Trophoblast cell (in vitro differentiated cells and primary cell): Measurements from ENCODE around the gene DDOST.

Experiments
- DNase-seq, 2 donors: peaks; one replicate each; pipeline ENCODE4 v3.0.0-alpha.2; 2016
- H2AFZ ChIP-seq: 2 replicates; pipeline ENCODE4 v1.6.1; 2013; ENCODE audit warnings: low read length, moderate library complexity, mild to moderate bottlenecking; ENCODE audit not compliant: insufficient read depth, poor library complexity
- H2AK5ac ChIP-seq: 2 replicates; pipeline ENCODE4 v1.6.1; 2013; ENCODE audit warnings: mild to moderate bottlenecking, low read length
- H2BK120ac ChIP-seq: 2 replicates; pipeline ENCODE4 v1.6.1; 2013; ENCODE audit warnings: low read length, mild to moderate bottlenecking, moderate library complexity; ENCODE audit not compliant: insufficient read depth, poor library complexity
- H2BK12ac ChIP-seq: 2 replicates; pipeline ENCODE4 v1.6.1; 2013; ENCODE audit warnings: mild to moderate bottlenecking, low read length, moderate library complexity
- H2BK5ac ChIP-seq: 2 replicates; pipeline ENCODE4 v1.6.1; 2013; ENCODE audit warnings: low read length, low read depth, moderate library complexity, mild to moderate bottlenecking; ENCODE audit not compliant: poor library complexity
- H3K14ac ChIP-seq: 2 replicates; pipeline ENCODE4 v1.6.1; 2013; ENCODE audit warnings: mild to moderate bottlenecking, low read length
- H3K18ac ChIP-seq: 2 replicates; pipeline ENCODE4 v1.6.1; 2013; ENCODE audit warnings: mild to moderate bottlenecking, low read length
- H3K23ac ChIP-seq: 2 replicates; pipeline ENCODE4 v1.6.1; 2013; ENCODE audit warnings: low read length
- H3K27ac ChIP-seq: 2 replicates; pipeline ENCODE4 v1.5.1; 2013; ENCODE audit warnings: low read depth, mild to moderate bottlenecking, inconsistent platforms, low read length, moderate library complexity
- H3K27me3 ChIP-seq: 2 replicates; pipeline ENCODE4 v1.6.1; 2013; ENCODE audit warnings: inconsistent platforms, mild to moderate bottlenecking, low read length, moderate library complexity; ENCODE audit not compliant: insufficient read depth
- H3K36me3 ChIP-seq, 2 experiments: 1 replicate in 1 of 2; 2 replicates in 1 of 2; pipeline ENCODE4 v1.6.1; 2013; ENCODE audit warnings: low read length in 2 of 2, mild to moderate bottlenecking in 2 of 2, moderate library complexity in 1 of 2; ENCODE audit not compliant: insufficient read depth in 2 of 2, control insufficient read depth in 1 of 2
- H3K4ac ChIP-seq: 2 replicates; pipeline ENCODE4 v1.6.1; 2013; ENCODE audit warnings: low read depth, mild to moderate bottlenecking, low read length, moderate library complexity
- H3K4me1 ChIP-seq, 2 experiments: 1 replicate in 1 of 2; 2 replicates in 1 of 2; pipeline ENCODE4 v1.6.1; 2013; ENCODE audit warnings: low read length in 2 of 2, mild to moderate bottlenecking in 2 of 2, moderate library complexity in 1 of 2; ENCODE audit not compliant: insufficient read depth in 2 of 2, control insufficient read depth in 1 of 2
- H3K4me2 ChIP-seq: 2 replicates; pipeline ENCODE4 v1.6.1; 2013; ENCODE audit warnings: inconsistent platforms, mild to moderate bottlenecking, low read length, moderate library complexity
- H3K4me3 ChIP-seq: 2 replicates; pipeline ENCODE4 v1.5.1; 2013; ENCODE audit warnings: mild to moderate bottlenecking, low read depth, low read length, inconsistent platforms
- H3K79me1 ChIP-seq: one replicate; pipeline ENCODE4 v1.6.1; 2013; ENCODE audit warnings: low read length
- H3K79me2 ChIP-seq: 2 replicates; pipeline ENCODE4 v1.6.1; 2013; ENCODE audit warnings: low read length, mild to moderate bottlenecking; ENCODE audit not compliant: control insufficient read depth, insufficient read depth, poor library complexity
- H3K9ac ChIP-seq: 2 replicates; pipeline ENCODE4 v1.6.1; 2013; ENCODE audit warnings: mild to moderate bottlenecking, low read length
- H3K9me3 ChIP-seq: 2 replicates; pipeline ENCODE4 v1.6.1; 2013; ENCODE audit warnings: low read depth, mild to moderate bottlenecking, control low read depth, inconsistent platforms, low read length; ENCODE audit not compliant: insufficient read depth
- H4K12ac ChIP-seq: 2 replicates; pipeline ENCODE4 v1.6.1; 2013; ENCODE audit warnings: low read depth, mild to moderate bottlenecking, low read length, moderate library complexity
- H4K8ac ChIP-seq: 2 replicates; pipeline ENCODE4 v1.6.1; 2013; ENCODE audit warnings: low read depth, mild to moderate bottlenecking, low read length, moderate library complexity
- H4K91ac ChIP-seq: one replicate; pipeline ENCODE4 v1.6.1; 2013; ENCODE audit warnings: low read depth, mild to moderate bottlenecking, low read length, moderate library complexity
- WGBS: extraction: QIAGEN DNeasy Blood & Tissue Kit; methylation state at CpG from one replicate; pipeline ENCODE4 v1.1.7; 2013; ENCODE audit warnings: missing lambda C conversion rate; ENCODE audit not compliant: insufficient read length, insufficient coverage; ENCODE audit errors: extremely low coverage; 5-methylcytosine and 5-hydroxymethylcytosine counted together

DDOST gene

DNA sequence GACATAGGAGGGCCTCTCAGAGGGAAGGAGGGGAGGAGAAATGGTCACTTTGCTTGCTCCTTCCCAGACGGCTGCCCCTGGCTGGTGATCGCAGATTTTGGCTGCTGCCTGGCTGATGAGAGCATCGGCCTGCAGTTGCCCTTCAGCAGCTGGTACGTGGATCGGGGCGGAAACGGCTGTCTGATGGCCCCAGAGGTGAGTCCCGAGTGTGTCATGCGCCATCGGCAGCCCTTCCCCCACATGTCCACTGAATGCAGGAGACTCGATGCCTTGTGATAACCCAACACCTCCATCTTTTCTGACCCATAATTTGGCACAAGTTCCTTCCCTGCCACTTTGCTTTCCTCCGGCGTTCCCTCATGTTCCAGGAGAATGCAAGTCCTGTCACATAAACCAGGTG lies 12.7 kb downstream of the DDOST start:
- H3K4ac ChIP-seq: no peak overlapping the region
- H3K4me3 ChIP-seq: no peak overlapping the region
- no peak overlapping the region for H2BK12ac ChIP-seq
- H3K14ac ChIP-seq: no peak overlapping the region
- H3K4me1 ChIP-seq: no peaks in the 10 kb centered on the region
- no peak overlapping the region for H2AFZ ChIP-seq
- H2BK5ac ChIP-seq: no peak overlapping the region
- no peak overlapping the region for H4K12ac ChIP-seq
- no peak for DNase-seq
- H4K8ac ChIP-seq: no peak overlapping the region
- H2AK5ac ChIP-seq: no peak overlapping the region
- H3K79me2 ChIP-seq: no peaks in the 10 kb centered on the region
- peaks cover 42 to 50% of the 10 kb centered on the region in 2 experiments for H3K36me3 ChIP-seq
- no peak overlapping the region for H3K23ac ChIP-seq
- no CpG with 5 or more reads among the region's 13 CpGs for WGBS
- no peak overlapping the region for H4K91ac ChIP-seq
- H3K27me3 ChIP-seq: no peaks in the 10 kb centered on the region
- H2BK120ac ChIP-seq: no peak overlapping the region
- no peak overlapping the region for H3K18ac ChIP-seq
- H3K27ac ChIP-seq: no peak overlapping the region
- no peak overlapping the region for H3K9ac ChIP-seq
- H3K79me1 ChIP-seq: no peaks in the 10 kb centered on the region
- H3K4me2 ChIP-seq: no peak overlapping the region
- H3K9me3 ChIP-seq: no peaks in the 10 kb centered on the region

DNA sequence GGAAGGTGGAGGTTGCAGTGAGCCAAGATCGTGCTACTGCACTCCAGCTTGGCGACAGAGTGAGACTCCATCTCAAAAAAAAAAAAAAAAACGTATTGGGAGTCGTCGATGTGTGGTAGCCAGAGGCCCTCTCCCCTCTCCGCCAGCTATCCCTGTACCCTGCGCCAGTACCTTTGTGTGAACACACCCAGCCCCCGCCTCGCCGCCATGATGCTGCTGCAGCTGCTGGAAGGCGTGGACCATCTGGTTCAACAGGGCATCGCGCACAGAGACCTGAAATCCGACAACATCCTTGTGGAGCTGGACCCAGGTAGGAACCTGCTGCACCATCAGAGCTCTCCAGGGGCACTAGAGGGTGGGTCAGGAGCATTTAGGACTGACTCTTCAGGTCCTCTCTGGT lies 15.8 kb downstream of the DDOST start:
- Histone ChIP-seq H3K79me2 (no peaks in the 10 kb centered on the region), H3K79me1 (no peaks in the 10 kb centered on the region), H3K27ac (no peak overlapping the region), H3K23ac (no peak overlapping the region), H3K27me3 (no peaks in the 10 kb centered on the region), H2BK120ac (no peak overlapping the region), H3K14ac (no peak overlapping the region), H3K4ac (no peak overlapping the region), H3K18ac (no peak overlapping the region), H2BK12ac (no peak overlapping the region), H2AK5ac (no peak overlapping the region), H4K8ac (no peak overlapping the region), H4K91ac (no peak overlapping the region), H3K4me1 (no peaks in the 10 kb centered on the region), H2AFZ (no peak overlapping the region), H3K9ac (no peak overlapping the region), H3K4me2 (no peak overlapping the region), H2BK5ac (no peak overlapping the region), H3K4me3 (no peak overlapping the region), H4K12ac (no peak overlapping the region), H3K36me3 (peaks cover 28 to 34% of the 10 kb centered on the region in 2 experiments), H3K9me3 (no peaks in the 10 kb centered on the region)
- no CpG with 5 or more reads among the region's 14 CpGs for whole genome bisulfite sequencing
- no peak for DNase-seq

DNA sequence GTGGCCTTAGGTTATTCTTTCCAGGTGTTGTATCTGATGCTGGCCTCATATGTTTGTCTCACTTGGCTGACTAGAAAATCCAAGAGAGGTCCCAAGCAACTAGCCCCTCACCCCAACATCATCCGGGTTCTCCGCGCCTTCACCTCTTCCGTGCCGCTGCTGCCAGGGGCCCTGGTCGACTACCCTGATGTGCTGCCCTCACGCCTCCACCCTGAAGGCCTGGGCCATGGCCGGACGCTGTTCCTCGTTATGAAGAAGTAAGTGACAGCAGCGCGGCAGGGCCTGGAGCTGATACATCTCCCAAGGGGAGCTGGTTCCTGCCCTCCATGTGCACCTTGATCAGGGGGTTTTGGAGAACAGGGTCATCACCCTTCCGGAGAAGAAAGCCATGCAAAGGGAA lies 16.8 kb downstream of the DDOST start:
- Histone ChIP-seq H3K4me3 (no peak overlapping the region), H3K14ac (no peak overlapping the region), H3K36me3 (peaks cover 27 to 33% of the 10 kb centered on the region in 2 experiments), H3K27ac (no peak overlapping the region), H4K8ac (no peak overlapping the region), H3K27me3 (no peaks in the 10 kb centered on the region), H2BK120ac (no peak overlapping the region), H4K12ac (no peak overlapping the region), H3K79me2 (no peaks in the 10 kb centered on the region), H3K4me1 (no peaks in the 10 kb centered on the region), H4K91ac (no peak overlapping the region), H3K4me2 (no peak overlapping the region), H3K4ac (no peak overlapping the region), H3K9ac (no peak overlapping the region), H3K23ac (no peak overlapping the region), H2AFZ (no peak overlapping the region), H2BK5ac (no peak overlapping the region), H3K9me3 (no peaks in the 10 kb centered on the region), H2BK12ac (no peak overlapping the region), H3K79me1 (no peaks in the 10 kb centered on the region), H3K18ac (no peak overlapping the region), H2AK5ac (no peak overlapping the region)
- no CpG with 5 or more reads among the region's 13 CpGs for whole genome bisulfite sequencing
- no peak for DNase-seq

DNA sequence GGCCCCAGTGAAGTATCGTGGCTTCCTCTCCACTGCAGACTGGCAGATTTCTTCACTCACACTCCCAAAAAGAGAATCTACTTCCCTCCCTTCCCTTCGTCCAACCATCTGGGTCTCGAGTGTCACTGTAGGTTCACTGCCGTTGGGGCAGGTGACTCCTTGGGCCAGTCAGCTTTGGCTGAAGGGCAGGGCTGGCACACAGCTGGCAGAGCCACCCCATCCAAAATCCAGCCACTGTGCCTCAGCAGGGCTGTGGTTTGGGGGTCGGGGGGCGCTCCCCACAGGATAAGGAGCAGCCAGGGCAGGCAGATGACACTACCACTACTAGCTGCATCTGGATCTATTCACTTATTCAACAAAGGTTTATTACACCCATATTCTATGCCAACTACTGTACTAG lies 18.1 kb downstream of the DDOST start:
- WGBS: no CpG with 5 or more reads among the region's 6 CpGs
- Histone ChIP-seq H2BK120ac (no peak overlapping the region), H3K79me1 (no peaks in the 10 kb centered on the region), H3K9ac (no peak overlapping the region), H4K91ac (no peak overlapping the region), H3K18ac (no peak overlapping the region), H3K4me3 (no peak overlapping the region), H3K4me2 (no peak overlapping the region), H3K79me2 (no peaks in the 10 kb centered on the region), H3K4me1 (no peaks in the 10 kb centered on the region), H3K27me3 (no peaks in the 10 kb centered on the region), H3K14ac (no peak overlapping the region), H2BK12ac (no peak overlapping the region), H3K4ac (no peak overlapping the region), H4K12ac (no peak overlapping the region), H3K23ac (no peak overlapping the region), H3K27ac (no peak overlapping the region), H2AK5ac (no peak overlapping the region), H3K36me3 (peaks cover 20 to 25% of the 10 kb centered on the region in 2 experiments), H3K9me3 (no peaks in the 10 kb centered on the region), H2AFZ (no peak overlapping the region), H4K8ac (no peak overlapping the region), H2BK5ac (no peak overlapping the region)
- DNase-seq: no peak
